GM21619 (cell line): ENCODE results near the gene CFAP57.
"Not testable (repeated sequence)": the region's sequence is repeated elsewhere in the genome, so short reads cannot be mapped to it uniquely, and the experiment has no call there.

ENCODE experiments used
- ATAC-seq: cut with Tn5 transposase; IDR thresholded peaks from one replicate; pipeline ENCODE4 v1.9.1; 2021; ENCODE audit not compliant: unreplicated experiment

The CFAP57 gene

GRCh38 chr1:43171876-43172526 is at the start of gene CFAP57, which contains the start of gene EBNA1BP2:
CFAP57 (plus strand) TSS chr1:43172330; CDS start chr1:43172754, 424 bp downstream.
EBNA1BP2 (minus strand) TSS chr1:43172290; CDS start chr1:43172118, 172 bp downstream.
- peak; percentile 90 for ATAC-seq

- ATAC-seq, result no peak
Observed at GRCh38 chr1:43123031-43123430, 49.1 kb upstream of the CFAP57 start.

- ATAC-seq, result no peak
Observed at GRCh38 chr1:43128816-43129215, 43.3 kb upstream of the CFAP57 start.

- no peak for ATAC-seq
Observed at GRCh38 chr1:43129426-43129825, 42.7 kb upstream of the CFAP57 start.

GRCh38 chr1:43134068-43134467 is 38.1 kb upstream of the CFAP57 start:
- no peak for ATAC-seq

GRCh38 chr1:43134640-43135039 is 37.5 kb upstream of the CFAP57 start:
- ATAC-seq, result no peak

- no peak for ATAC-seq
Observed at GRCh38 chr1:43135857-43136781, 36.0 kb upstream of the CFAP57 start.

GRCh38 chr1:43137445-43138052 is 34.6 kb upstream of the CFAP57 start:
- ATAC-seq, result no peak

- ATAC-seq, result not testable (repeated sequence)
Observed at GRCh38 chr1:43139295-43139694, 32.8 kb upstream of the CFAP57 start.

- no peak for ATAC-seq
Observed at GRCh38 chr1:43140010-43140409, 32.1 kb upstream of the CFAP57 start.

GRCh38 chr1:43140583-43140982 is 31.5 kb upstream of the CFAP57 start:
- no peak for ATAC-seq

GRCh38 chr1:43143441-43143888 is 28.7 kb upstream of the CFAP57 start:
- ATAC-seq, result no peak

GRCh38 chr1:43144237-43144636 is 27.9 kb upstream of the CFAP57 start:
- ATAC-seq, result no peak

- no peak for ATAC-seq
Observed at GRCh38 chr1:43147625-43148327, 24.4 kb upstream of the CFAP57 start.

GRCh38 chr1:43149889-43150288 is 22.2 kb upstream of the CFAP57 start:
- ATAC-seq, result no peak

- ATAC-seq, result no peak
Observed at GRCh38 chr1:43152866-43153265, 19.3 kb upstream of the CFAP57 start.

- ATAC-seq, result no peak
Observed at GRCh38 chr1:43153443-43153842, 18.7 kb upstream of the CFAP57 start.

GRCh38 chr1:43156026-43156425 is 16.1 kb upstream of the CFAP57 start:
- no peak for ATAC-seq

- ATAC-seq, result no peak
Observed at GRCh38 chr1:43165162-43165561, 7.0 kb upstream of the CFAP57 start.

GRCh38 chr1:43165765-43166164 is 6.4 kb upstream of the CFAP57 start:
- no peak for ATAC-seq

GRCh38 chr1:43171312-43171875 is 736 bp upstream of the CFAP57 start:
- no peak for ATAC-seq
